HG02852 (cell line): ENCODE results near the gene CRYGD.
"Not testable (repeated sequence)": the region's sequence is repeated elsewhere in the genome, so short reads cannot be mapped to it uniquely, and the experiment has no call there.

Experiments
- ATAC-seq: cut with Tn5 transposase; IDR thresholded peaks from one replicate; pipeline ENCODE4 v1.9.1; 2021; ENCODE audit warnings: mild to moderate bottlenecking, moderate library complexity; ENCODE audit not compliant: unreplicated experiment

Gene CRYGD

DNA sequence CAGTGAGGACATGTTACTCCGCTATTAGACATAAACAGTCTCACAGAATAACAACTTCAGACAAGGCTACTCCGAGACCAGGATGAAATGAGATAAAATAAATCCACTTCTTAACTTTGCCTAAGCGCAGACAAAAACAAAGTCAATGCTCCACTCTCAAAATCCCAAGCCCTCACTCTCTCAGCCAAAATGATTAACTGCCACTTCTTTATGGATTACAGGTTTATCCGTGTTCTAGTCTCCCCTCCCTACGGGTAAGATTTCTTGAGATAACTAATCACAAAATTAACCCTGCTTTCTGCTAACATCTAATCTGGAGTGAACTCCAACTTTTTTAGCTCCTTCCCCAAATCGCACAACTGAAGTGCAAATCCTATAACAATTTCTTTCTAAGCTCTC lies 6.4 kb upstream of the CRYGD start:
- no peak for ATAC-seq

- ATAC-seq: no peak
These were observed 5.7 kb upstream of the CRYGD start, which contains the start of gene CRYGC for GRCh38 chr2:208129744-208130711. TSS of gene CRYGC (minus strand) at chr2:208129828. CDS start at chr2:208129792, 36 bp downstream.

- ATAC-seq: no peak
These were observed 3.8 kb upstream of the CRYGD start for GRCh38 chr2:208128136-208128535.

GRCh38 chr2:208127090-208127489 lies 2.8 kb upstream of the CRYGD start:
- no peak for ATAC-seq

DNA sequence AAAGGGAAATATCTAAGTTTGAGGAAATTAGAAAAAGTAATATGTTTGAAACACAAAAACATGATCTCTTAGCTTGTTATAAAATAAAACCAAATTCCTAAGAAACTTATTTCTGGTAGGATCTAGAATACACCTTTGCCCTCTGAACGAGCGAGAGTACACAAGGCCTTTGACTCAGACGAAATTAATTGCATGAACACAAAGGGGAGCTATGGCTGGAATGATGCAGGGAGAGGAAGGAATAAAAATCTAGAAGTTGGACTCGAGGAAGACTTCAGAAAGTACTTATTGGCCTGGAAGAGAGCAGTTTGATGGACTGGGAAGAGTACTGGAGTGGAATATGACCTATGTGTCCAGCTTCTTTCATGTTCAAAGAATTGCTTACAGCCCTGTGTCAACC lies 927 bp upstream of the CRYGD start:
- no peak for ATAC-seq

DNA sequence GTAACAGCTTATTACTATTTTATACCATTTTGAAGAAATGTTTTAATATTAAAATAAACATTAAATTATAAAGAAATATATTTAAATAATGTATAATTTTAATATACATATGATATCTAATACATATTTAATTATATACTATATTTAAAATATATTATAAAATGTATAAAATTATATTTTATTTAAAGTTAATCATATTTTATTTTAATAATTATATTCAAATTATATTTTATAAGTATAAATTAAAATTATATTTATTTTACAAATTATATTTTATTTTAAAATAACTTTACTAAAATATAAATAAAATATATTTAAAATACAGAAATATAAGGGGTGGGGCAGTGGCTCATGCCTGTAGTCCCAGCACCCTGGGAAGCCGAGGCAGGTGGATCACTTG lies 2.1 kb downstream of the CRYGD start:
- ATAC-seq: no peak

DNA sequence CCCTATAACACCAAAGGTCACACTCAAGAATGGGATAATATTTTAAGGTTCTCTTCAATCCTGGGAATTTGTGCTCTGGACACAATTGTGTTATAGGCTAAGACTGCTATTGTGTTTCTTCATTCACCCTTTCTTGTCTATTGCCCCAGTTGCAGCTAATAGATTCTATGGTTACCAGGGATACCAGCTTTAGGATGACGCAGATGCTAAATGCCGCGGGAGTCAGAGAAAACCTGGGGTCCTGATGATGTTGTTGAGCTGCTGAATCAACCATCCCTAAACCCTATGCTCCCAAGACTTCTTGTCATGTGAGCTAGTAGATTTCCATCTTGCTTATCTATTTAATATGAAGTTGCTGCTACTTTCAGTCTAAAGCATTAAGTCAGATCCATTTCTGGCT lies 5.4 kb downstream of the CRYGD start:
- ATAC-seq: no peak

DNA sequence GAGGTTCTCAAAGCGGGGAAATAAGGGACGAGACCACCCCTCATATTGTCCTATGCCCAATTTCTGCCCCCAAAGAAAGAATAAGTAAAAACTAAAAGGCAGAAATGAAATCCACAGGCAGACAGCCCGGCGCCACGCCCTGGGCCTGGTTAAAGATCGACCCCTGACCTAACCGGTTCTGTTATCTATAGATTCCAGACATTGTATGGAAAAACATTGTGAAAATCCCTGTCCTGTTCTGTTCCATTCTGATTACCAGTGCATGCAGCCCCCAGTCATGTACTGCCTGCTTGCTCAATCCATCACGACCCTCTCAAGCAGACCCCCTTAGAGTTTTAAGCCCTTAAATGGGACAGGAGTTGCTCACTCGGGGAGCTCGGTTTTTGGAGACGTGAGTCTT lies 6.9 kb downstream of the CRYGD start:
- ATAC-seq: not testable (repeated sequence)

DNA sequence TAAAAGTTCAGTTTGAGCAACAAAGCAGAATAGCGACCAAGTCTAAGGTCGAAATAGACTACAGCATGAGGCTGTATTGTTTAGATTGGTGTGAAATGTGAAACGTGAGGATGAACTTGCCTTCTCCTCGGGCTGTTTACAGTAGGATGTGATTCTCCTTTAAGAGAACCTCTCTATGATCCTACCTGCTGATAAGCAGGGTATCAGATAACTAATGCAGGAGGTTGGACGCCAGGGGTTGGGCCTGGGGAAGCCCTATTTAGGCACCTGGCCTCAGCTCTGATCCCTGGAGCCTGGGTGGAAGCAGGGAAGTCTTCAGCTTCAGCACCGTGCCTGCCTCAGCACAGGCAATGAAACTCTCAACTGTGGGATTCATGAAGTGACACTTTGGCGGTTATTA lies 11.4 kb downstream of the CRYGD start:
- ATAC-seq: no peak

DNA sequence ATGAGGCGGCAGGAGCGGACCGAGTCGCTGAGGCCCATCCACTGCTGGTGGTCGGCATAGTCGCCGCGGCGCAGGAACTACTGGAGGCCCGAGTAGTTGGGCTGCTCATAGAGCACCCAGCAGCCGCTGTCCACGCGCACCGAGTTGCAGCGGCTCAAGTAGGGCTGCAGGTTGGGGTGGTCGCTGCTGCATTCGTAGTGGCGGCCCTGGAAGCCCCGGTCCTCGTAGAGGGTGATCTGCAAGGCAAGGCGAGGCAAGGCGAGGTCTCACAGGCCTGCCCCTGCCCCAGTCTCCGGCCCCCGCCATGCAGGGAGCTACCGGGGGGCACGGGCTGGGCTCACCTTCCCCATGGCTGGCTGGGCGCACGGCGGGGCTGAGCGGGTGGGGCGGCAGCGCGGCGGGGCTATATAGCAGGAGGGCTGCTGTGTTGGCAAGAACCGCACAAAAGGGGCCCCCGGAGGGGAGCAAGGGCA lies 12.0 kb downstream of the CRYGD start:
- not testable (repeated sequence) for ATAC-seq

GRCh38 chr2:208103616-208104015 lies 20.7 kb downstream of the CRYGD start:
- no peak for ATAC-seq

DNA sequence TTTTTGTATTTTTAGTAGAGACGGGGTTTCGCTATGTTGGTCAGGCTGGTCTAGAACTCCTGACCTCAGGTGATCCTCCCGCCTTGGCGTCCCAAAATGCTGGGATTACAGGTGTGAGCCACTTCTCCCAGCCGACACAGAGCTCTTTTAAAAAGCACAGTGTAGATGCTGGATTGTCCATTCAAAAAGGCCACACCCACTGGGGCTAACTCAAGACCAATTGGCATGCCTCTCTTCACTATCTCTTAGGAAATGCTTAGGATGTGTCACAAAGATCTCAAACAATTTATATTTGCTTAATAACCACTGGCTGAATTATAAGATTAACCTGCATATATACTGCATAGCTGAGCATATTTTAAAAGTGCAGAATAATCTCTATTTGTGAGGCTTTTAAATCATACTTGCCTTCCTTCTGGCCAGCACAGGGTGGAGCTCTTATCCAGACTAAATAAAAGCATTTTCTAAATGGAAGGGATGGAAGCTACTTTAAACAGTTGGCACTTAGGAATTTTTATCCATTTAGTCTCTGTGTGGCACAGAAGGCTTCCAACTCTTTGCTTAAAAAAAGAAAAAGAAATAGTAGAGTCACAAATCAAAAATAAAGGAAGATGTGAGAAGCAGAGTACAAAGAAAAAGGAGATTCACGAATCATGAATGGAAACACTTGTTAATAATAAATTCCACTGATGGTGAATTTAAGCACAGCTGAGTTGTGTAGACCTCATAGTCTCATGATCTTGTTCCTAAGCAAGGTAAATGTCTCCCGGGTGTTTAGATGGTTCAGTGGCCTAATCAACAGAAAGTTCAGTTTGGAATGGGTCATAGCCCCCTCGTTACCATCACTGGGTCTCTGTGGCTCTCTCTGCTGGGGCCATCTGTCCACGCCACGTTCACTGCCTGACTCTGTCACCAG lies 22.4 kb downstream of the CRYGD start:
- ATAC-seq: no peak

DNA sequence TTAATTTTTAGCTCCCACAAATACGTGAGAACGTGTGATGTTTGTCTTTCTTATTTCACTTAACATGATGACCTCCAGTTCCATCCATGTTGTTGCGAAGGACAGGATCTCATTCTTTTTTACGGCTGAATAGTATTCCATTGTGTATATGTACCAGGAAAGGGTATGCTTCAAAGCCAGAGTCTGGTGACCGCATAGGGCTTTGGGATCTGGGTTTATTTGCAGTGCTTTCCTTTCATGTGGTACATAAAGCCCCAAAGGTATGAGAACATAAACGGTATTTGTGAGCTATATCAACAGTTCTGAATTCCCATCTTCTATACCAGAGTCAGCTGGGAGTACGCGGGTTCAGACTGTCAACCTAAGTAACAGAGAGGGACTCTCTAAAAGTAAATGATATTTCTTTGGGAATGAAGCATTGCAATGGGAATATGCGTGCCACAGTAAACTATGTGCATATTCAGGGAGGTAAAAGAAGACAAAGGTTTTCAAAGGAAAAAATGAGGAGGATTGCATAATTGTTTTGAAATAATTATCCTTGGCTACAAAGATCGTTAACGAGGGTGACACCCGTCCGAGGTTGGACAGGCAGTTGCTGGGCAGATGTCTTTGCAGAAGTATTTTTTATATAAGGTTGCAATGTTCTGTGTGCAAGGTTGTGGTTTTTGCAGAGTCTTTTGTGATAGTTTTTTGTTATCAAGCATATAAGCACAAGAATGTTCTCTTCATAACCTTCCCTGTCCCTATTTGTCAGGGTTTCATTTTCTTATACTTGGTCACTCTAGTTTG lies 24.4 kb downstream of the CRYGD start:
- ATAC-seq: no peak

DNA sequence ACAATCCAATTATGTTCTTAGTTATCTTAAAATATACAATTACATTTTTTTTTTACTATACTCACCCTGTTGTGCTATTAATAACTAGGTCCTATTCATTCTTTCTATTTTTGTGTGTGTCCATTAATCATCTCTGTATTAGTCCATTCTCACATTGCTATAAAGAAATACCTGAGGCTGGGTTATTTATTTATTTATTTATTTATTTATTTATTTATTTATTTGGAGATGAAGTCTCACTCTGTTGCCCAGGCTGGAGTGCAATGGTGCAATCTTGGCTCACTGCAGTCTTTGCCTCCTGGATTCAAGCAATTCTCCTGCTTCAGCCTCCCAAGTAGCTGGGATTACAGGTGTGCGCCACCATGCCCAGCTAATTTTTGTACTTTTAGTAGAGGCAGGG lies 25.6 kb downstream of the CRYGD start:
- not testable (repeated sequence) for ATAC-seq

DNA sequence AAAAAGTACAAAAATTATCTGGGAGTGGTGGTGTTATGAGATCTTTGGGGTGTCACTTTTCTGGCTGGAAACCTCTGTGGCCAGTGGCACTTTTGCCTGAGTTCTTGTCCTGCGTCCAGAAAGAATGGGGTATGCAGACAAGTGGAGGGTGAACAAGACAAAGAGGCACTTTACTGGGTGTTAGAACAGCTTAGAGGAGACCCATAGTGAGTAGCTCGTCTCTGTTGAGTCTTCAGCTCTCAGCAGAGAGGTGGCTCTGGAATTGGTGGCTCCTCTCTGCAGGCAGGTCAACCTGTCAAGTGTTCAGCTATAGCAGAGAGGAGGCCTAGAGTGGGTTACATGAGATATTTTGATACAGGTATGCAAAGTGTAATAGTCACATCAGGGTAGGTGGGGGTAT lies 26.1 kb downstream of the CRYGD start:
- ATAC-seq: no peak

GRCh38 chr2:208097801-208098200 lies 26.5 kb downstream of the CRYGD start:
- ATAC-seq: no peak

DNA sequence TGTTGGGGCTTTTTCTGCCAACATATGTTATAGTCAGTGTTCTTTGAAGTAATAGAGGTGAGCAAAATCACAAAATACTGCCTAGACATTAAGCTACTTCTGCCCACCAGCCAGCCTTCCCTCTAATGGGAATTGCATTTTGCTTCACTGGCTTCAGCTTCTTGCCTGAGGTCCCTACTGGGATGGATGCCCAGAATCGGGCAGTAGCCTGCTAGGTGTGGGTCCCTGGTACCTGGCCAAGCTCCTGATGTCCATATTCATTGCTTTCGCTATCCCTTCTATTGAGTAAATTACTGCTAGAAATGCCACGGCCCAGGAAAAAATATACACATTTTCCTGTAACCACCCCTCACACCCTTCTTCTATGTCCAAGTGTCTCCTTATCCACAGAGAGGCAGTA lies 27.0 kb downstream of the CRYGD start:
- no peak for ATAC-seq

DNA sequence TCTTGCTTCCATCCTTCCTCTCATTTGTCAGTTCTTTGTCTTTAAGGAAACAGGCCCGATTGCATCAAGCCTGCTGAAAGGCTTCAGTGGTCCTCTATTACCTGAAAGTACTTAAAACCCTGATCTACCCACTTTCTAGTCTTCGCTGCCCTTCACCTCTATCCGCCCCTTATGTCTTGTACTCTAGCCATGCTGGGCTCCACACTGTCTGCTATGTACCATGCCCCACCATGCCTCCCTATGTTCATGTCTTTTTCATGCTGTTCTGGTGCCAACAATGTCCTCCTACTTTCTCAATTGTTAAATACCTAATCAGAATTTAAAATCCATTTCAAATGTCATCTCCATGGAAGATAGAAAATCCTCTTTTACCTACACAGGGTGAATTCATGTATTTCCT lies 28.2 kb downstream of the CRYGD start:
- ATAC-seq: no peak

DNA sequence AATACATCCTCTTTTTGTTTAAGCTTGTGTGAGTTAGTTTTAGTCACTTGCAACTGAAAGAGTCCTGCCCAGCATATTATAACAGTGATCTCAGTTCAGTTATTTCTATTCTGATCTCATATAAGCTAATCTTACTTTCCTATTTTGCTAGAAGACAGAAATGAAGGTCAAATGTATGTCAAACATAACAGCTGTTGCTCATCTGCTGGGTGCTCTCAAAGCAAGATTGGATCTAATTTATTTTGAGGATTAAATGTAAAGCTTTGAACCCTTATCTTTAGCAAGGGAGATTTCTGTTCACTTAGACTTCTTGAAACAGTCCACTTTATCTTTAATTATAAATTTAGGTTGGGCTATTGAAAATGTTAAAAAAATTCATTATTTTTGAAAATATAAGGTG lies 31.2 kb downstream of the CRYGD start:
- no peak for ATAC-seq

DNA sequence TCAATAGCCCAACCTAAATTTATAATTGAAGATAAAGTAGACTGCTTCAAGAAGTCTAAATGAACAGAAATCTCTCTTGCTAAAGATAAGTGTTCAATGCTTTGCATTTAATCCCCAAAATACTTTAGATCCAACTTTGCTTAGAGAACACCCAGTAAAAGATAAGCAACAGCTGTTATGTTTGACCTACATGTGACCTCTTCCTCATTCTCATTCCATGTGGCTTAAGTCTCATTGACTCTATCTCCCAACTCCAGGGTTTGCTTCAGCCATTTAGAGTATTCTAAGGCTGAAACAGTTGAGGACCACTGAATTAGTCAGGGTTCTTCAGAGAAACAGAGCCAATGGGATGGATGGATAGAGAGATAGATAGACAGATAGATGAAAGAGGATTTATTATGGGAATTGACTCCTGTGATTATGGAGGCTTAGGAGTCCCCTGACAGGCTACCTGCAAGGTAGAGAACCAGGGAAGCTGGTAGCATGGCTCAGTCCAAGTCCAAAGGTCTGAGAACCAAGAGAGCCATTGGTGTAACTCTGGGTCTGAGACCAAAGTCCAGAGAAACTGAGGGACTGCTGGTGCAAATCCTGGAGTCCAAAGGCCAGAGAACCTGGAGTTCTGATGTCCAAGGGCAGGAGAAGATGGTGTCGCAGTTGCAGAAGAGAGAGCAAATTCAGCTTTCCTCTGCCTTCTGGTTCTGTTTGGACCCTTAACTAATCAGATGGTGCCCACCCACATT lies 32.1 kb downstream of the CRYGD start:
- ATAC-seq: no peak
